ENCODE measurements around the gene FAM217B.

The FAM217B gene, protein sequence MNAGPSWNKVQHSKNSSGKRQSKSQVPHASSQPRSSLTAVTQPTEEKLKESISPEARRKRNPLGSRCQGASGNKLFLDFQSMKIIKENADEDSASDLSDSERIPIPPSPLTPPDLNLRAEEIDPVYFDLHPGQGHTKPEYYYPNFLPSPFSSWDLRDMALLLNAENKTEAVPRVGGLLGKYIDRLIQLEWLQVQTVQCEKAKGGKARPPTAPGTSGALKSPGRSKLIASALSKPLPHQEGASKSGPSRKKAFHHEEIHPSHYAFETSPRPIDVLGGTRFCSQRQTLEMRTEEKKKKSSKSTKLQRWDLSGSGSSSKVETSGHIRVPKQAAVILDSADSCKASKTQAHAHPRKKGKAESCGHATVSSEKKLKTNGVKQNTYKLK
- 22.3 reads per million, percentile 49 among the genes with 10 or more reads in this experiment for total RNA-seq

DNA sequence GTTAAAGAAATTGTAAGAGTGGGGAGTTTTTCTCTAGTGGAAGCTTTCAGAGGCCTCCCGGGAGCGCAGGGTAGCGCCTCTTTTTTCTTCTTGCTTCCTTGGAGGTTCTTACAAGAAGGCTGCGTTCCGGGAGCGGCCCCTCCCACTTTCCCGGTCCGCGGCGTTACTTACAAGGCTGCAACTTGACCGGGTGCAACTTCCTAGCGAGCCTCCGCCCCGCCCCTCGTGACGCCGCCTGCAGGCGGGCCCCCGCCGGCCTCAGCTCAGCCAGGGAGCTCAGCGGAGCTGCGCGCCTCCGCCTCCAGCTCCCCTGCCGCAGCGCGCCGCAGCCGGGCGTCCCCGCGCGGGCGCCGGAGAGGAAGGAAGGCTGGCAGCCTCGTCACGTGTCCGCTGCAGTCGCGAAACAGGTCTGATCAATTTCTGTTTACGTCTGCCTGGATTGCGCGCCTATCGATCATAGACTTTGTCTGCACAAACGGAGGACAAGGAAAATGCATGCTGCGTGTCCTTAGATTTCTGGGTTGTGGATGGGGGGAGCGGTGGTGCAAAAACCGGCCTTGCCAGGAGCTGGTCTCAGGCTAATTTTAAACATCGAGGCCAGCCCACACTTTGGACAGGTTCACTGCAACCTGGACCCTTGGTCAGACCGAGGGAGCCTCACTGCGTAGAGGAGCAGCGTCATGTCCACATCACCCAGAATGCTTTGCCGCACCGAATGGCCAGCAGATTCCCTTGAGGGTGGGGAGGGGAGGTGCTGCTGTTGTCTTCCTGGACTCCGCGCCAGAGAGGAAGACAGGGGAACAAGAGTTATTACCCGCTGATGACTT lies at the start of gene FAM217B, which contains the start of gene PPP1R3D:
Gene FAM217B, plus strand, starts transcription at position 261 of the 827 bp plus-strand sequence. CDS start 3,555 bp downstream, outside the sequence.
Gene PPP1R3D, minus strand, starts transcription at position 177 of the 827 bp plus-strand sequence. CDS start 374 bp downstream, outside the sequence.
- peak; percentile 79 for DNase-seq

DNA sequence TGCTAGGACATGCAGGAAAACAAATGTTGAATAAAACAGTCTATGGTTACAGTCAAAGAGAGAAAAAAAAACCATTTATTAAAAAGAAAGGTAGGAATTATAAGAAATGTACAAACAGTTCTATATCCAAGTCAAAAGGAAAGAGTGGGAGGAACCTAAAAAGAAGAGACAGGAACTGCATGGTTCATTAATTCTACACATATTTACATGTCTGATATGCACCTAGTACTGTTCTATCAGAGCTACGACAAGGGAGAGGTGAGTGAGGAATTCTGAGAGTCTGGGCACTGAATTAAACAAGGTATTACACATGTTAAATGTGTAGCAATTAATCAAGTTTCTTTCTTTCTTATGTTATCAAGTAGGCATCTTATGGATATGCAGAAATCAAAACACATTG lies 48.6 kb upstream of the FAM217B start:
- no peak for DNase-seq

DNA sequence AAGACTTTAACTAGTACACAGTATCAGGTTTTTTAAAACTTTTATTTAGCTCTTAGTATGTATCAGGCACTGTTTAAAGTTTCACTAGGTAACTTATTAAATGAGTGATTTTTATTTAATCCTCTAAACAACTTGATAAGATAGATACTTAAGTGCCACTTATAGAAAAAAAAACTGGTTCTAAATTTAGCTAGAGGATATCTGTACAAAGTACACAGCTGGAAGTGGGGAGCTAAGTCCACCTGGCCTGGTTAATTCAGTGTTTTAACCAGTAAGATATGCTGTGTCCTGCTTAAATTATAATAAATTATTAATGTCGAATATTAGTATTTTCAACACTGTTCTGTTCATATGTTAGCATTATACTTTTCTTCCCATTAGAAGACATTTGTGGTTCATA lies 44.3 kb upstream of the FAM217B start:
- no peak for DNase-seq

DNA sequence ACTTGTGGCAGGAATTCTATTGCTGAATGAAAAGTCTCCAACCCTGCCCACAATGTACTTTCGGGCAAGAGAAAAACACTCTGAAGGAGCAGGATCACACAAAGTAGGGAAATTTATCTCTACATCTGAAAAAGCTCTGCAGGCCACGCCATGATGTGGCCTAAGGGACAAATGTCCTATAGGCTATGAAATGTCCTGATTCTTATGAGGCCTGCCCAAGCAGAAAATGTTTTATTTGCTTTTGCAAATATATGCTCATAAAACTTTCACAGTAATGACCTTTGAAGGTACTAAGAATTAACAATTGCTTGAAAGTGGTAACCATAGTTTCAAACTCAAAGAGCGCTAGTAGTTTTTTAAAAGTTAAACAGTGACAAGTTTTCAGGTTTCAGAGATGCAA lies 37.7 kb upstream of the FAM217B start:
- no peak for DNase-seq

DNA sequence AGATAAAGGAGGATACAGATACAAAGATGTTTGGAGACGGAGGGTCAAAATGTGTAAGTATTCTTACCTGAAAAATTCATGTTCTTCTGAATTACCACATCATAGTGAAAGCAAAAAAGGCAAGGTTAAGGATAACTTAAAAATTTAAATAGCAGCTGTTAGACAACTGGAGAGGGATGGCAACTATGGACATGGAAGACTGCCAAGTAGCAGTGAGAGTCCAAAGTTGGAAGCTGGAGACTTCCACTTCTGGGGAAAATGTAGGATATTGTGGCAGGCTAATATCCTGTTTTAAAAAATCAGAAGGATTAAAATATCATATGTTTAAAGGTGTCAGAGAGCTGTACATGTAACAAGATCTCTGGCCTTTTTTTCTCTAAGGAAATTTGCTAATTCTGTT lies 36.6 kb upstream of the FAM217B start:
- no peak for DNase-seq

DNA sequence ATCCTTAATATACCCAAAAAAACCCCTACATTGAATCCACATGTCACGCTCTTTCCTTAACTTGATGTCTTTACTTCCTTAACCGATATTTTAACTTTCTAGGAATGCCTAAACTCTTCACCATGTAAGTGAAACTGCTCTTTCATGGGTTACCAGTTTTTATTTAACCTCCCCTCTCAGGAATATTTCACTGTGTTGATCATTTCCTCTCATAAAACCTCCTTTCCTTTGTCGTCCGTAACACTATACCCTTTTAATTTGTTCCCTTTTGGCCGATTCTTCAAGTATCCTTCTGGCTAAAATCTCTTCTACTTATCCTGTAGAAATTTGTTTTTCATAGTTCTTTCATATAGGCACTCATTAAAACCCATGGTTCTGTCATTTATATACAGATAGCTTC lies 31.3 kb upstream of the FAM217B start:
- DNase-seq = no peak

DNA sequence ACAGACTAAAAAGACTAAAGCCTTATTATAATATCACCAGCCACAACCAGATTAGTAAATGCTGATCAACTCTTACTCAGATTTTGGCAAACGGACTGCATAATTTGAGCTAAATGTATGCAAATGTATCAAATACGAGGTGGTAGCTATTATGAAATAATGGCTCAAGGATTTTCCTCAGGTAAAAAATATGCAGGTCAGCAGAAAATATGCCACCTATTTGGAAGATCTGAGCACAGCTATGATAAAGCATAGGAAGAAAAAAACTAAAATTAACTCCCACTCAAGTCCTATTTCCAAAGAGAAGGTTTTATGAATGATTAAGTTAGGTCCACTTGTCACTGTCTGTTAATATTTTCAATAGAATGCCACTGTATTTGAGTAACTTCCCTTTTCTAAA lies 29.1 kb upstream of the FAM217B start:
- DNase-seq = no peak

DNA sequence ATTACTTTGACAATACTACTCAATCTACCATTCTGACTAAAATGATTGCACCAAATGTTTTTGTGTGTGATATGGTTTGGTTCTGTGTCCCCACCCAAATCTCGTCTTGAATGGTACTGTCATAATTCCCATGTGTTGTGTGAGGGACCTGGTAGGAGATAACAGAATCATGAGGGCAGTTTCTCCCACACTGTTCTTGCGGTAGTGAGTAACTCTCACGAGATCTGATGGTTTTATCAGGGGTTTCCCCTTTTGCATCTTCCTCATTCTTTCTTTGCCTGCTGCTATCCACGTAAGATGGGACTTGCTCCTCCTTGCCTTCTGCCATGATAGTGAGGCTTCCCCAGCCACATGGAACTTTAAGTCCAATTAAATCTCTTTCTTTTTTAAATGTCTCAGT lies 27.6 kb upstream of the FAM217B start:
- DNase-seq = no peak

DNA sequence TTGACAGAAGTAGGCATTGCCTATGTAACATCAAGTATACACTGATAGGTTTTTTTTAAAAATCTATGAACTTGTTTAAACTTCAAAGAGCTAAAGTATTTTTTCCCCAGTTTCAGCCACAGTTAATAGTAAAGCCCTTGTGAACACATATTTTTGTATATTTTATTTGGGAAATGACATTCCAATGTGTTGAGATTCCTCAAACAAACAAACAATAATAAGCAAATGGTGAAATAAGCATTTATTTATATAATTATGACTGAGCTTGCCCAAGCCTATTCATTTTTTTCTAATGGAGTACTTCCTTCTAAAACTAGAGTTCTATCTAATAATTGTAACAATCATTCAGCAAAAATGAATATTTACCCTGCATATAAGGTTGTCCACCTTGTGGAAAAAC lies 19.2 kb upstream of the FAM217B start:
- no peak for DNase-seq

DNA sequence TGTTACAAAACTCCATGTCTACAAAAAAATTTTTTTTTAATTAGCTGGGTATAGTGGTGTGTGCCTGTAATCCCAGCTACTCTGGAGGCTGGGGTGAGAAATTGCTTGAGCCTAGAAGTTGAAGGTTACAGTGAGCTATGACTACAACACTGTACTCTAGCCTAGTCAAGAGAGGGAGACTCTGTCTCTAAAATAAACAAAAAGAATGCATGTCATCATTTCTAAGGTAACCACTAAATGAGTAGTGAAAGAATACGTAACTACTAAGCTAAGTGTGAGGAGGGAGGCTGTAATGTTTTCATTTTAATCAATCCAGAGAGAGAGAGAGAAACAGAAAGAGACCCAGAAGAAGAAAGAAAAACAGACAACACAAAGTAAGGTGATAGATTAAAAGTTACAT lies 16.7 kb upstream of the FAM217B start:
- DNase-seq = no peak

DNA sequence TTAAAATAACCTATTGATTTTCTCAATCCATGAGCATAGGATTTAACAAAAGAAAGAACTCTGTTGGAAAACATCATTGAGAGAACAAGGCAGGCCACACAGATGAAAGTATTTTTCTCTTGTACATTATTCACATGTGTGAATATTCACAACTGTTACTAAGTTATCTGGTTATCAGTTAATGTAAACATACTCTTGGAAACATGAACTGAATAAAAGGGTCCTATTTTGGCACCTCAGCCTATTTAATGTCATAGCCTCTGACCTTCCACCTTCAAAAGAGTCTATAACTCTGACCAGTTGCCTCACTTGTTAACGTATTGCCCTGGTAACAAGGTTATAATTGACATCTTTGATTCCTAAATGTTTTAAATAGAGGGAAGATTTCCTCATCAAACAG lies 14.8 kb upstream of the FAM217B start:
- DNase-seq = no peak

DNA sequence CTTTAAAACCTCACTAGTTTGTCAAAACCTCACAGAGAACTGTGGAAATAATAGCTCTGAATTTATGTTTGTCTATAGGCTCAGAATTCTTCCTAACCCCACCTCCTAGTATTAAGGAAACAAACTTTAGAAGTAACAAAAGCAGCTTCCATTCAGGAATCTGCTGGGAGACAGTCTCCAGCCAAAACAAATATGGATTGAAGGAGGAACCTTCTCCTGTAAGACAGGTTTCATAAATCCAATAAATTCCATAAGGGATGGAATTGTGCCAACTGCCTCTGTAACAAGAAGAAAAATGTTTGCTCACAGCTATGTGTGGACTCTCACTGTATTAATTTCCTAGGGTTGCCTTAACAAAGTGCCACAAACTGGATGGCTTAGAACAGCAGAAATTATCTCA lies 14.3 kb upstream of the FAM217B start:
- DNase-seq = no peak

DNA sequence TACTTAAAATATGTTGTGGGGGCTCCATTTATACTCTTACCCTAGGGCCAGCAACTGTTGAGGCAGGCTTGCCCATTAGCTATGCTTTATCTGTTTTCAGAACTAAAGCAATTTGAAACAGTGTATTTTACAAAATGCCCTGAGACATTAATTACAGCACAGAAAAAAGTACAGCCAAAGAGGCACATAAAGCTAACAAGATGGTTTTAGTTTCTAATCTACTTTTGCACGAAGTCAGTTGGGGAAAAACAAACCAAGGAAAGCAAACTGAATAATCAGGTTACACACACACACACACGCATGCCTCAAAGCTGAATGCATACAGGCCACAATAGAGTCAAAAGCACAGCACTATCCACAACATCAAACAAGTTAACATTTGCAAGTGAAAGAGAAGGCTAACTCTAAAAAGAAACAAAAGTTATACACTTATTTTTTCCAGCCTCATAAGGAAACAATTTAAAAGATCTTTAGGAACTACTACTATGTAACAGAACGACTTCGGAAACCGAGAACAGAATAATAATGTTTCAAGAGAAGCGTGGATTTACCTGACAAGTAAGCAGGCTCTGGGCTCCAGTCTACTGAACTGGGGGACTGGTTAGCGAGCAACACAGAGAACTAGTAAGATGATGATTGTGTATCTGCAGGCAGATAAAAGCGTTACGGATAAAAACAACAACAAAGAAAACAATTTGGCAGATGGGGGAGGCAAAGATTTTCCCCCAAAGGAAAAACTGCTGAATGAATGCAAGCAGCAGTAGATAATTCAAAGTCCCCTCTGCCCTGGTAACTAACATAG lies 8.5 kb upstream of the FAM217B start:
- DNase-seq = no peak

DNA sequence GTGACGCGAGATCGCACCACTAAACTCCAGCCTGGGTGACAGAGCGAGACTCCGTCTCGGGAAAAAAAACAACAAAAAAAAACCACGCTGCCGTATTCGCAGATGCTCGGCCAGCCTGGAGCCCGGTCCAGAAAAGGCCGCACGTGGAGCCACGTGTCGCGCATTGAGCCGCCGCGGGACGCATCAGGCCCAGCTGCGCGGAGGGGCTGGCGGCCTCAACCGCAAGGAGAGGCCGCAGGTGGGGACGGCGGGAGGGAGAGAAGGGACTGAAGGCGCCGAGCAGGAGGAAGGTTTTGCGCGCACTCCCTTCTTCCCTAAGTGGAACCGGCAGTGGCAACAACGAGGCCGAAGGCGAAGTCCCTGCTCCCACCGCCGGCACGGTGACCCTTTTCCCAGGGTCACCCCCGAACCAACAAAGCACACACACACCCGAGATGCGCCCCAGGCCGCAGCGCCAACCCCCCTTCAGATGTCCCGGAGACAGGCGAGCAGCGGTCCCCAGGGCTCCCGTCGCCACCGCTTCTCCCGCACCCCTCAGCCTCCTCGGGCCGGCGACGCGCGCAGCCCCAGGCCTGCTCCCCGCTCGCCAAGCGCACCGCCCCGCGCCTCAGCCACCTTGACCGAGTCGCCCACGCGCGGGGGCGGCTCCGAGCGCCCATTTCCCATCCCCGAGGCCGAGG lies 7.4 kb upstream of the FAM217B start:
- DNase-seq = no peak

DNA sequence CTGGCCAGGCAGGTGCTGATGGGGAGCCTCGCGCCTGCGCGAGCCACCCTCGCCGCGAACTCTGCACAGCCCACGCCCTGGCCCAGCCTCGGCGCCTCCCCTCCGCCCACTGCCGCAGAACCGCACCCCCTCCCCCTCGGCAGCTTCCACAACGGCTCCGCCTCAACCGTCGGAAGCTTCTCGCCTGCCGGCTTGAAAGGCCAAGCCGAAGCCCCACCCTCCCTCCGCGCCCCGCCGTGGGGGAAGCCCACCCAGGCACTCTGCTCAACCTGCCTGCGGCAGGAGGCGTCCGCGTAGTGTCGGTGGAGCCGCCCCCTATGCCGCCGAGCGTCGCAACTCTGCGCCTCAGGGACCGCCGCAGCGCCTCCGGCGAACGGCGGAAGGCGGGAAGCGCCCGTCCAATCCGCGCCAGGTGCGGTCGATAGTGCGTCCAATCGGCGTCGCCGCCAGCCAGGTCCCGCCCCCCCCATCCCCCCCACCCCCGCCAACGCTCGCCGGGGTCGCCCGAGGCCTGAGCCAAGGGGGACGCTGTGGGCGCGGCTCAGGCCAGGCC lies 6.8 kb upstream of the FAM217B start, which contains the start of gene SYCP2:
Gene SYCP2, minus strand, starts transcription at position 342 of the 553 bp plus-strand sequence. CDS start 11,224 bp downstream, outside the sequence.
- peak; percentile 41 for DNase-seq

DNA sequence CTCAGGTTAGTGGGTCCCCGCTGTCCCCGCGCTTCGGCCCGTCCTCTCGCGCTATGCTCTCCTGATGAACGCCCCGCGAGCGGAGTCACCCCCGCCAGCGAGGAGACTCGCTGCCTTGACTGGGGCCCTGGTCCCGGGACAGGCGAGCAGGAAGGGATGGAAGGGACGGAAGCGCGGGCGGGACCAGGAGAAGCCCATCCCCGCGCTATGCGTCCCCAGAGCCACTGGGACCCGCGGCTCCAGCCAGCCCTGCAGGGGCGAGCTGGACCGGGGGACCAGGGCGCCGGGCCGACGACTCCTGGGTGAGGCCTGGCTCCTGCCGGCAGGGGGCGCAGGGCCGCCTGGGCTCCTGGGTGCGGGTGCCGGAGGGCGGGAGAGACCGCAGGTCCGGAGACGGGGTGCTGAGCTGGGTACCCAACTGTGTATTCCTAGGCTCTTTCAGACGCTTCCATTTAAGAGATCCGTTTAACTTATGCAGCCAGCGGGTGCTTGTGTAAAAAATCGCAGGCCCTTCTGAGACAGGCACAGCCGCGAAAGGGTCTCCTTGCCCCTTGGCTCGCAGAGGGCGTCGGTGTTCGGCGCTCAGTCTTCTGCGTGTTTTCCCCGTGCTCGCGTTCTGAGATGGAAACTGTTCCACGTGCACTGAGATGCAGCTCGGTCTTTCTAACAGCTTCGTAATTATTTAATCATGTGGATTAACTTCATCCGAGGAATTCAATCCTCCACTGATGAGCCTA lies 6.2 kb upstream of the FAM217B start:
- peak; percentile 73 for DNase-seq

DNA sequence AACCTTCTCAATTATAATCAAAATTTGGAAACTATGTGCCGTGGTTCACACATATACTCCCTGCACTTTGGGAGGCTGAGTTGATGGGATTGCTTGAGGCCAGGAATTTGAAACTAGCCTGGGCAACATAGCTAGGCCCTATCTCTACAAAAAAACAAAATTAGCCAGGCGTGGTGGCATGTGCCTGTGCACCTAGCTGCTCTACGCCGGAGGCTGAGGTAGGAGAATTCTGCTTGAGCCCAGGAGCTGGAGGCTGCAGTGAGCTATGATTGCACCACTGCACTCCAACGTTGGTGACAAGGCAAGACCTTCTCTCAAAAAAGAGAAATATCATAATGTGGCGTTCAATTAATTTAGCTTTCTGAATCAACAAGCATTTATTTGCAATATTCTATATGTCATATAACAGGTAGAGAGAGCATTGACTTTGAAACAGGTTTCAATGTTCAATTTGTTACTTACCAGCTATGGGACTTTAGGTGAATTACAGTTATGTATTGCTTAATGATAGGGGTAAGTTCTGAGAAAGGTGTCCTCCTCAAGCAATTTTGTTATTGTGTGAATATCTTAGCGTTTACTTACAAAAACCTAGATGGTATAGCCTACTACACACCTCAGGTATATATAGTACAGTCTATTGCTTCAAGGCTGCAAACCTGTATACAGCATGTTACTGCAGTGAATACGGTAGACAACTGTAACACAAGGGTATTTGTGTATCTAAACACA lies 4.6 kb upstream of the FAM217B start:
- no peak for DNase-seq

DNA sequence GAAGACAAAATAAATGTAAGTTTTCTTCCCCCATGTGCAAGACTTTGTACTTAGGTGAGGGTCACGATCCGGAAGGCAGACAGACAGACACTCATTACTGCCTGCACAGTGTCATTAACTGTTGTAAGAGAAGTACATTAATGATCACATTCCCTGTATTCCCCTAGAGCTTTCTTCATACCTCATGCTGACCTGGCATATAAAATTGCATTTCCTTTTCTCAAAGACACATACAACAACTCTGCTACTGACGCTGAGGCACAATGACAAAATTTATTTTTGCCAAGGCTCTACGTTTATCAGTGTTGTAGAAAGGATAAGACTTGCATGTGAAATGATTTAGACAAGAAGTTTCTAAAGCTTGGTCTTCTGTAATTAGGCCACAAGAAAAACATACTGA lies 3.8 kb upstream of the FAM217B start:
- no peak for DNase-seq

DNA sequence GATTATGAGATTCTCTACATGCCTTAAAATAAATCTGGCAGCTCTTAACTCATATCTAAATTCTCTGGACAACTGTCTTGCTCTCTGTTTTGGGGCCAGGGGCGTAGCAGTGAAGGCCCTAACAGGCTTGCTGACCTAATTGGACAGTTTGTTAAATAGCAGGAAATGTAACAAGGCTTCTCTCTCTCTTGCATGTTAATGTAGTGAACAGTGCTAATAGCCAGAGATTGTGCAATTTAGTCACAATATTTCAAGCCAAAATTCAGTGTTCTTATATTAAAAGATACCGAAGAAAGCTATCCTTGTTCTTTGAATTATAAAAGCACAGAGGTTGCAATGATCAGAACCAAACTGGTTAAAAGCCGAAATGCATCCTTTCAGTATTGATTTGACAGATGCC lies 3.0 kb upstream of the FAM217B start:
- no peak for DNase-seq

DNA sequence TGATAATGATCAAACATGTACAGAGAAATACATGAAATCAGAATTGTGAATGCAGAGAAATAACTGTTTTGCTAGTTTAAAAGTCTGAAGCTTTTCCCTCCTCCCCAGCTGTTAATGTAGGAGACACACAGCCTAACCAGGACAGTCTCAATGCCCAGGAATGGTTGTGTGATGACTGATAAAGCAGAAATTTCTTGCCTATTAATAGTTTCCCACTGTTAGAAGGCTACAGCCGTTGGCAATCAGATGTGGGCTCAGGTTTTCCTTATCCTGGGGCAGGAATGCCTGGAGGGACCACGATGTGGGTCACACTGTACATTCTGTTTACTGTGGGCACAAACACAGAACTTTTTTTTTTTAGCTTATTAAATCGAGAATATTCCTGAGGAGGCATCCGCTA lies 2.0 kb upstream of the FAM217B start:
- DNase-seq = no peak

DNA sequence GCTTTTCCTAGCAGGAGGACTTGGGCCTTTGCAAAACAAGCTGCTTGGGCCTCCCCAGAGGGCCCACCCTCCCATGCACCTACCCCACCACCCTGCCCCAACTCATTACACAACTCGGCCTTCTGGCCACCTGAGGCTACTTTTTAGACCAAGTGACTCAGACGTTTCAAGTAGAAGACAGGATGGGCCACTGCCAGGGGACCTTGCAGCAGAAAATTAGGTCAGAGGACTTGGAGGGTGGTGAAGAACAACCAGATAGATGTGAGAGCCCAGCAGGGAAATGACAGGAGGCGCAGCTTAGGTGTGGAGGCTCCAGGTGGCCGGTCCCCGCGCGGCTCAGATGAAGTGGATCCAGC lies 1.5 kb upstream of the FAM217B start:
- no peak for DNase-seq

Data from effector CD4-positive, alpha-beta T cell (primary cell).